Effector memory CD8-positive, alpha-beta T cell (primary cell): ENCODE results near the gene RLBP1.

Experiments used
- ATAC-seq: fragments of 150-1000 bp; cut with Tn5 transposase; replicated peaks from 2 replicates; pipeline ENCODE4 v1.10.0; 2021; ENCODE audit warnings: mild to moderate bottlenecking, moderate library complexity
- DNase-seq, 3 experiments: peaks; one replicate each; pipeline ENCODE4 v3.0.0; 2021
- H3K27ac Mint-ChIP-seq, 2 donors: one replicate each; pipeline ENCODE4 v1.8.0; 2022; ENCODE audit warnings: mild to moderate bottlenecking in 2 of 2, mixed read lengths in 2 of 2, moderate library complexity in 2 of 2
- H3K27me3 Mint-ChIP-seq, 2 donors: one replicate each; pipeline ENCODE4 v1.8.0; 2022; ENCODE audit warnings: mixed read lengths in 2 of 2
- H3K36me3 Mint-ChIP-seq: one replicate; pipeline ENCODE4 v1.8.0; 2022; ENCODE audit warnings: mild to moderate bottlenecking, moderate library complexity, mixed read lengths; ENCODE audit not compliant: insufficient read depth
- H3K4me1 Mint-ChIP-seq, 2 donors: one replicate each; pipeline ENCODE4 v1.8.0; 2022; ENCODE audit warnings: low read depth in 2 of 2, mixed read lengths in 2 of 2
- H3K4me3 Mint-ChIP-seq, 2 donors: one replicate each; pipeline ENCODE4 v1.8.0; 2022; ENCODE audit warnings: mild to moderate bottlenecking in 2 of 2, mixed read lengths in 2 of 2, moderate library complexity in 2 of 2
- H3K9me3 Mint-ChIP-seq, 2 donors: one replicate each; pipeline ENCODE4 v1.8.0; 2022; ENCODE audit warnings: mixed read lengths in 2 of 2

Gene RLBP1

GRCh38 chr15:89184357-89184756 lies 37.0 kb downstream of the RLBP1 start:
- H3K36me3 Mint-ChIP-seq = peaks cover 25% of the 10 kb centered on the region
- no peak overlapping the region for H3K4me3 Mint-ChIP-seq
- no peak overlapping the region for H3K27ac Mint-ChIP-seq
- no peaks in the 10 kb centered on the region for H3K9me3 Mint-ChIP-seq
- ATAC-seq (no peak), DNase-seq (no peak)
- no peaks in the 10 kb centered on the region for H3K4me1 Mint-ChIP-seq
- H3K27me3 Mint-ChIP-seq = no peaks in the 10 kb centered on the region

- peaks cover 15% of the 10 kb centered on the region for H3K36me3 Mint-ChIP-seq
- no peak overlapping the region for H3K4me3 Mint-ChIP-seq
- peak overlapping the region in 1 of 2 donors; percentile 75 for H3K27ac Mint-ChIP-seq
- no peaks in the 10 kb centered on the region for H3K9me3 Mint-ChIP-seq
- peaks cover 3 to 6% of the 10 kb centered on the region in 2 donors for H3K4me1 Mint-ChIP-seq
- DNase-seq (no peak), ATAC-seq (no peak)
- no peaks in the 10 kb centered on the region for H3K27me3 Mint-ChIP-seq
These were observed 41.2 kb downstream of the RLBP1 start for GRCh38 chr15:89179966-89180875.

GRCh38 chr15:89178307-89178977 lies 42.9 kb downstream of the RLBP1 start:
- DNase-seq (no peak), ATAC-seq (no peak)
- Mint-ChIP-seq H3K27ac (no peak overlapping the region), H3K27me3 (no peaks in the 10 kb centered on the region), H3K36me3 (peaks cover 7% of the 10 kb centered on the region), H3K4me1 (peaks cover 3 to 6% of the 10 kb centered on the region in 2 donors), H3K4me3 (no peak overlapping the region), H3K9me3 (no peaks in the 10 kb centered on the region)

- H3K4me3 Mint-ChIP-seq = no peak overlapping the region
- peak overlapping the region; percentile 23 to 77 for H3K27ac Mint-ChIP-seq
- DNase-seq (peak; percentile 48 to 58 (median 51)), ATAC-seq (peak; percentile 53)
- peaks cover 6% of the 10 kb centered on the region for H3K36me3 Mint-ChIP-seq
- H3K27me3 Mint-ChIP-seq = no peaks in the 10 kb centered on the region
- peaks cover 3 to 6% of the 10 kb centered on the region in 2 donors for H3K4me1 Mint-ChIP-seq
- H3K9me3 Mint-ChIP-seq = no peaks in the 10 kb centered on the region
These were observed 43.6 kb downstream of the RLBP1 start for GRCh38 chr15:89177633-89178306.

GRCh38 chr15:89177116-89177515 lies 44.3 kb downstream of the RLBP1 start:
- DNase-seq = no peak
- Mint-ChIP-seq H3K27me3 (no peaks in the 10 kb centered on the region), H3K4me1 (peaks cover 3 to 6% of the 10 kb centered on the region in 2 donors), H3K36me3 (peaks cover 6% of the 10 kb centered on the region), H3K4me3 (no peak overlapping the region), H3K9me3 (no peaks in the 10 kb centered on the region), H3K27ac (peak overlapping the region; percentile 23 to 77)
- no peak for ATAC-seq

GRCh38 chr15:89175617-89176191 lies 45.7 kb downstream of the RLBP1 start:
- Mint-ChIP-seq H3K27ac (peak overlapping the region in 1 of 2 donors; percentile 4), H3K27me3 (no peaks in the 10 kb centered on the region), H3K36me3 (peaks cover 6% of the 10 kb centered on the region), H3K4me1 (peaks cover 3 to 6% of the 10 kb centered on the region in 2 donors), H3K4me3 (no peak overlapping the region), H3K9me3 (no peaks in the 10 kb centered on the region)
- no peak for DNase-seq
- no peak for ATAC-seq

GRCh38 chr15:89174476-89174875 lies 46.9 kb downstream of the RLBP1 start:
- Mint-ChIP-seq H3K9me3 (no peaks in the 10 kb centered on the region), H3K27ac (no peak overlapping the region), H3K4me1 (peaks cover 3 to 6% of the 10 kb centered on the region in 2 donors), H3K36me3 (peaks cover 6% of the 10 kb centered on the region), H3K4me3 (no peak overlapping the region), H3K27me3 (no peaks in the 10 kb centered on the region)
- no peak for ATAC-seq
- no peak for DNase-seq

GRCh38 chr15:89172921-89173320 lies 48.5 kb downstream of the RLBP1 start:
- ATAC-seq (no peak), DNase-seq (no peak)
- no peaks in the 10 kb centered on the region for H3K27me3 Mint-ChIP-seq
- no peaks in the 10 kb centered on the region for H3K9me3 Mint-ChIP-seq
- peak overlapping the region in 1 of 2 donors; percentile 49 for H3K27ac Mint-ChIP-seq
- H3K4me3 Mint-ChIP-seq = no peak overlapping the region
- peaks cover 3 to 6% of the 10 kb centered on the region in 2 donors for H3K4me1 Mint-ChIP-seq
- peaks cover 6% of the 10 kb centered on the region for H3K36me3 Mint-ChIP-seq

- no peak for ATAC-seq
- Mint-ChIP-seq H3K4me1 (peaks cover 4 to 5% of the 10 kb centered on the region in 2 donors), H3K27me3 (no peaks in the 10 kb centered on the region), H3K27ac (no peak overlapping the region), H3K9me3 (no peaks in the 10 kb centered on the region), H3K4me3 (no peak overlapping the region), H3K36me3 (no peaks in the 10 kb centered on the region)
- DNase-seq = peak; percentile 19 to 45 (median 32)
These were observed 50.0 kb downstream of the RLBP1 start for GRCh38 chr15:89171136-89172072.

- H3K4me3 Mint-ChIP-seq = no peak overlapping the region
- H3K9me3 Mint-ChIP-seq = no peaks in the 10 kb centered on the region
- no peak for ATAC-seq
- no peak for DNase-seq
- no peaks in the 10 kb centered on the region for H3K27me3 Mint-ChIP-seq
- no peaks in the 10 kb centered on the region for H3K36me3 Mint-ChIP-seq
- peaks cover 4 to 5% of the 10 kb centered on the region in 2 donors for H3K4me1 Mint-ChIP-seq
- H3K27ac Mint-ChIP-seq = peak overlapping the region in 1 of 2 donors; percentile 53
These were observed 51.0 kb downstream of the RLBP1 start for GRCh38 chr15:89170364-89170763.

- no peaks in the 10 kb centered on the region for H3K9me3 Mint-ChIP-seq
- DNase-seq = no peak
- no peaks in the 10 kb centered on the region for H3K27me3 Mint-ChIP-seq
- H3K36me3 Mint-ChIP-seq = no peaks in the 10 kb centered on the region
- peaks cover 4 to 5% of the 10 kb centered on the region in 2 donors for H3K4me1 Mint-ChIP-seq
- ATAC-seq = no peak
- peak overlapping the region in 1 of 2 donors; percentile 58 for H3K27ac Mint-ChIP-seq
- no peak overlapping the region for H3K4me3 Mint-ChIP-seq
These were observed 53.0 kb downstream of the RLBP1 start for GRCh38 chr15:89168316-89168833.
